HG03558 (cell line): ENCODE data around the gene MAPK11.

Source experiments
- ATAC-seq: cut with Tn5 transposase; IDR thresholded peaks from one replicate; pipeline ENCODE4 v1.9.1; 2021; ENCODE audit warnings: moderate number of reproducible peaks; ENCODE audit not compliant: unreplicated experiment; ENCODE audit errors: extremely low read depth

MAPK11 gene

DNA sequence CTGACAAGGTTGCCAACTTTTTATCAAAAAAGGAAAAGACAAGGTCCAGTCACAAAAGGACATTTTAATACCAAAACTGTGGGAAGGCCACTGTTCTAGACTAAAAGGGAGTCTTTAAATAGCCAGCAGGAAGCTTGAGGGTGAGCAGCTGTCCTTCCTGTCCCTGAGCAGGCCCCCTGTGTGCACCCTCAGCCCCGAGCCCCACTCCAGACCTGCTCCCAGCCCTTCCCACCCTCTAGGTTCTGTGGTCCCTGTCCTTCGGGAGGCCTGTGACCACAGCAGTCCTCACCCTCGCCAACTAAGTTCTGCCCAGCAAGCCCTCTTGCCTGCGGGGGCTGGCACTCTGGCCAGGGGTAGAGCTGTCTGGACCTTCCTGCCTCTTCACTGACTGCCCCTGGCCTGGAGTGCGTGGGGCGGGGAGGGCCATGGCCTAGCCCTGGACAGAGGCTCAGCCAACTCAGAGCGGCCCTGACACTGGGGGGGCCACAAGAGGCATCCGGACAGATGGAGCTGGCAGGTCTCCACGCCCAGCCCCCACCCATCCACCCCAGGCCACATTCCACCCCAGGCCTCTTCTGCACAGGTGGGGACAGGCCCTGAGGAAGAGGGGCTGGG, 38.9 kb upstream of the MAPK11 start:
- ATAC-seq, result no peak

- ATAC-seq, result no peak
These were observed 38.4 kb upstream of the MAPK11 start for GRCh38 chr22:50308597-50308935.

GRCh38 chr22:50307890-50308596, 37.9 kb upstream of the MAPK11 start:
- no peak for ATAC-seq

- no peak for ATAC-seq
These were observed 36.9 kb upstream of the MAPK11 start, which contains the start of gene PLXNB2 for GRCh38 chr22:50306753-50307749. Gene PLXNB2 (minus strand): TSS chr22:50307646. CDS start chr22:50290584, 17,062 bp downstream.

DNA sequence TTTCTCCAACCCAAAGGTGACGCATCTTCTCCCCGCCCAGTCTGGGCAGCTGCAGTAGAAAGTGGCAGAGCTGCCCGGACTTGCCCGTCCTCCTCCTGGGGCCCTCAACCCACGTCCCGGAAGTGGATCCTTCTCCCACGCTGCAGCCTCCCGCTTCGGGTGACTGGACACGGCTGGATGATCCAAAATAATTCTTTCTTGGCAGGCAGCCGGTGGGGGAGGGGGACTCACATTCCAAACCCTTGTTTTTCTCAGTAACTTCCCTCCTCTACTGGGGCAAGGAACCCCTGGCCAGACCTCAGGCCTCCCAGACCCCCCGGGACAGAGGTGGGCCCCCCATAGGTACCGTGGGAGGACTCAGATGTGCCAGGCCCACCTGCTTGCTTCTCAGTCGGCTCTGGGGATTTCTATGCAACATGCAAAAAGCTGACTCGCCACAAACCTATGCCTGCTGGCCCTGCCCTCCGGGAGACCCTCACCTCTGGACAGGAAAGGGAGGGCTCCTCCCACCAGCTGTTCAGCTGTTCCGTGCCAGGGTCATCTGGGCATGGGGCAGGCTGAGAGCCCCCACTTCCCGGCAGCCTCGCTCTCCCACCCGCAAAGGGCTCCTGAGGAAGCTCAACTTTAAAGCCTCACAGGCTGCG, 35.9 kb upstream of the MAPK11 start:
- ATAC-seq, result no peak

- ATAC-seq, result no peak
These were observed 35.3 kb upstream of the MAPK11 start for GRCh38 chr22:50305393-50305922.

DNA sequence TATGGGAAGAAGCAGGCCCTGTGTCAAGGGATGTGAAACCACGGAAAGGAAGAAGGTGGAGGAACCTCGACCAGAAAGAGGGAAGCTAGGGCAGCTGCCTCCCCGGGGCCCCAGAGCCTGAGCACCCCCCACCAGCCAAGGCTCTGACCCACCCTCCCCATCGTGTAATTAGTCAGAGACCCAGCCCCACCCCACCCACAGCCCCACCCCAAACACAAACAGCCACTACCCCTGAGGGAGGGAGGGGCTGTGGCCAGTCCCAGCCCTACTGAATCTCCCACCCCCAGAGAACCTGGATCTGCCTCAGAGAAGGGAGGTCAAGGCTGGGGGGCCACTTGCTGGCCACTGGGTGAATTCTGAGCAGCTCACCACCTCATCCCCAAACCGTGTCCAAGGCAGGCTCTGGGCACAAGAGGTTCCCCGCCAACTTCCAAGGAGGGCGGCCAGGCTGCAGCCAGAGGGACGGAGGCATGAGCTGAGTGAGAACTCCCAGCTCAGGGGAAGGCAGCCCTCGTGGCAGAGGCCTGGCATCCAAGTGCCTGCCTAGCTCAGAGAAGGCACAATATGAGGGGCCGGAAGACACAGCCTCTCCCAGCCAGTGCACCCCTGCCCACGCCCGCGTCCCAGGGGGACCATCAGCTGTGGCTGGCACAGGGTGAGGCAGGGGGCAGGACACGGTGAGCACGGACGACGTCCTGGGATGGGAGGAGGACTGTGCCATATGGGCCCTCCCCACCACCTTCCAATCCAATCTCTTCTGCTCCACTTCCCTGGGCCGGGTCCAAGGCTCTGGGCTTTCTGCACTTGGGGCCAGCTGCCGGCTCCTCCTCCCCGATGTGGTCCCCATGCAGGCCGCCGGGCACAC, 34.6 kb upstream of the MAPK11 start:
- ATAC-seq, result no peak

GRCh38 chr22:50303848-50304527, 33.8 kb upstream of the MAPK11 start:
- ATAC-seq, result no peak

GRCh38 chr22:50303515-50303847, 33.3 kb upstream of the MAPK11 start:
- ATAC-seq, result no peak

- no peak for ATAC-seq
These were observed 32.4 kb upstream of the MAPK11 start for GRCh38 chr22:50302564-50302963.

DNA sequence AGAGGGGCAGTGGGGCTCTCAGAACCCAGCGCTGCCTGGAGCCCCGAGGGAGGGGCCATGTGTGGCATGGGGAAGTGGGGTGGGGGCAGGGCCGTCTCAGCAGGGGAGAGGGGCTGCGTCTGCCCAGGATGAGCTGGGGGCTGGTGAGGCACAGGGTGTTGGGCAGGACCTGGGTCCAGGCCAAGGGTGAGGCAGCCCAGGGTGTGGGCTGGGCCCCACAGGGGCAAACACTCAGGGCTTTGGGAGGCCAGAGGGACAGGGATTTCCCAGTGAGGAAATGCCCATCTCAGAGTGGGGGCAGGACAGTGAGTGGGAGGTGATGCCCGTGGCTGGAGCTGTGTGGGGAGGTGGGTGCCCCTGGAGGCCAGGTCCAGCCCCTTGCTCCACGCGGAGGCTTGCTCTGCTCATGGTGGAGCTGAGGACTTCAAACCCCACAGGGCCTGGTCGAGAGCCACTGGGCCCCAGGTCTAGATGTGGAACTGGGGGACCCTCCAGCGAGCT, 31.9 kb upstream of the MAPK11 start:
- no peak for ATAC-seq

GRCh38 chr22:50301581-50301991, 31.4 kb upstream of the MAPK11 start:
- ATAC-seq, result no peak

DNA sequence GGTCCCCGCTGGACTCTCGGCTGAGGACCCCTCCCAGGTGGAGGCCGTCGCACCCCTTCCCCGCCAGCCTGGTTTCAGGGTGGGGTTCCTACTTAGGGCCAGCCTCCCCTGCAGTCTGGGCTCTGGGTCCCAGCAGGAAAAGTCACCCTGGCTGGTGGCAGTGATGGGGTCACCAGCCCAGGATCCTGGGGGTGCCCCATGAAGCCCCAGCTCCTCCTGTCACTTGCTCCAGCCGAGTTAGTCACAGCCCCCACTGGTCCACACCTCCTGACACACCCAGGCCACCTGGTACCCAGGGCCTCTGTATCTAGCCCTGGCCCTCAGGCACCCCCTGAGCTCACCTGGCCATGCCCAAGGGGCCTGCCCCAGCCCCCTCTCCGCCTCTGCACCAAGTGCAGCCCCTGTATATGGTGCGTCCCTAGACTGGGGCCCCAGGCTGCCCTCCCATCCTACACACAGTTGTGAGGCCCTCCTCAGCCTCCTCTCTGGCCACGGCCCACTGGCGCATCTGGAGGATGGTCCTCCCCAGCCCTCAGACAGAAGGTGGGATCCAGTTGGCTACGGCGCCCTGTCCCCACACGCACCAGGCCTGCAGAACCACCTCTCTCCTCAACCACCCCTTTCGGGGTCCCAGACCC, 30.6 kb upstream of the MAPK11 start:
- ATAC-seq, result no peak

GRCh38 chr22:50299785-50300619, 29.8 kb upstream of the MAPK11 start:
- ATAC-seq, result no peak

DNA sequence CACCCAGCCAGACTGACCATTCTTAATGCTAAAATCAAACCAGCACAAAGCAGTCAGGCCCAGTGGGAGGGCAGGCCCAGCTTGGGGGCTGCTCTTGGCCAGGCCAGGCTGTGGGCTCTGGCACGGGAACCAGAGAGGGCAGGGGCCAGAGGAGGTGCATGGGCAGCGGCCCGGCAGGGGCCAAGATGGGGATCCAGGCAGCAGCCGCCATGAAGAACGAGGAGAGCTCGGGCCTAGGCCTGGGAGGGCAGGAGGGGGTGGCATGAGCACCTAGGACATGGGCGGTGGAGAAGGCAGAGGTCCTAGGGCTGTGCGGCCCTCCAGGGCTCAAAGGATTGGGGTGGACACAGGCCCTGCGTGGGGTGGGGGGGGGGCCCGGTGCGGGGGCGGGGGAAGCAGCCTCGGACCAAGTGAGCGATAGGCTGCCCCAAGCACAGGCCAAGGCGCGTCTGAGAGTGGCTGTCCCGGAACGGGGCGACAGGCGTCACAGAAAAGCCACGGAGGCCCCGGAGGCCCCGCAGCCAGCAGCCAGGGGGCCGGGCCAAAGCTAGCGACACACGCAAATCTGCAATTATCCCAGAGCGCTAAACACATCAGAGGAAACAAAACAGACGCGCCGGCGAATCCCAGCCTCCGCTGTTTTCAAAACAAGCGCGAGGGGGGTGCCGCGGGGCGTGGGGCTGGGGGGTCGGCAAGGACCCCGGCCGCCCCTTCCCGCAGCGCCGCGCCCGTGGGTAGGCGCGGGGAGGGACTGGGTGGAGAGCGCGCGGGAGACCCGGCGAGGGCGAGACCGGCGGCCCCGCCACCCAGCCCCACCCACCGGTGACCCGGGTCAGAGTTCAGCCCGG, 29.0 kb upstream of the MAPK11 start:
- ATAC-seq, result no peak

DNA sequence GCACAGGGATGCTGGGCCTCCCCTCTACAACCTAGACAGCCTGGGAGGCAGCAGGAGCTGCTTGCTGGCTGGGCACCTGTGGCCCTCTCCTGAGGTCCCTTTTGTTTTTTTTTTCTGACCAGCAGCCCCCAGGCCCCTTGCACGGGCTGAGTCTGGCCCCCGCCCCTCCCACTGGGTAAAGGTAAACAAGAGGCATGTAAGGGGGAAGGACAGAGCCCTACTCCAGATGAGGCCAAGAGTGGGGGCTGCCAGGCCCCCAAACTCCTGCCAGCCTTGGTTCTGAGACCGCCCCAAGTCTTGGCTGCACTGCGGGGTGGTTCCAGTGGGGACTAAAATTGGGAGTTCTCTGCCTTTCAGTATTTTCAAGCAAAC, 28.1 kb upstream of the MAPK11 start:
- ATAC-seq, result no peak
